Central memory CD8-positive, alpha-beta T cell (primary cell): ENCODE measurements around the gene PMEPA1.

ENCODE experiments used
- ATAC-seq: fragments of 150-1000 bp; cut with Tn5 transposase; replicated peaks from 2 replicates; pipeline ENCODE4 v1.10.0; 2022; ENCODE audit warnings: mild to moderate bottlenecking, moderate FRiP score, moderate number of reproducible peaks; ENCODE audit not compliant: poor library complexity, severe bottlenecking; ENCODE audit errors: extremely low read depth
- DNase-seq, 2 donors: peaks; one replicate each; pipeline ENCODE4 v3.0.0; 2021; ENCODE audit warnings: low spot score in 2 of 2
- H3K27ac Mint-ChIP-seq: one replicate; pipeline ENCODE4 v1.8.0; 2022; ENCODE audit warnings: low read depth, mild to moderate bottlenecking, moderate library complexity, mixed read lengths
- H3K27me3 Mint-ChIP-seq: one replicate; pipeline ENCODE4 v1.8.0; 2022; ENCODE audit warnings: mixed read lengths
- H3K36me3 Mint-ChIP-seq: one replicate; pipeline ENCODE4 v1.8.0; 2022; ENCODE audit warnings: mild to moderate bottlenecking, moderate library complexity, mixed read lengths; ENCODE audit not compliant: insufficient read depth
- H3K4me1 Mint-ChIP-seq: one replicate; pipeline ENCODE4 v1.8.0; 2022; ENCODE audit warnings: mixed read lengths
- H3K4me3 Mint-ChIP-seq: one replicate; pipeline ENCODE4 v1.8.0; 2022; ENCODE audit warnings: mild to moderate bottlenecking, moderate library complexity, mixed read lengths
- H3K9me3 Mint-ChIP-seq: one replicate; pipeline ENCODE4 v1.8.0; 2022; ENCODE audit warnings: mixed read lengths

Gene PMEPA1

GRCh38 chr20:57693670-57694329, 16.0 kb downstream of the PMEPA1 start:
- DNase-seq (no peak), ATAC-seq (no peak)
- no peaks in the 10 kb centered on the region for H3K36me3 Mint-ChIP-seq
- peaks cover 11% of the 10 kb centered on the region for H3K27me3 Mint-ChIP-seq
- H3K4me3 Mint-ChIP-seq: no peak overlapping the region
- no peaks in the 10 kb centered on the region for H3K9me3 Mint-ChIP-seq
- no peaks in the 10 kb centered on the region for H3K4me1 Mint-ChIP-seq
- H3K27ac Mint-ChIP-seq: no peak overlapping the region

GRCh38 chr20:57693002-57693582, 16.7 kb downstream of the PMEPA1 start:
- H3K4me3 Mint-ChIP-seq: no peak overlapping the region
- H3K27me3 Mint-ChIP-seq: peaks cover 11% of the 10 kb centered on the region
- H3K27ac Mint-ChIP-seq: no peak overlapping the region
- H3K36me3 Mint-ChIP-seq: no peaks in the 10 kb centered on the region
- H3K4me1 Mint-ChIP-seq: no peaks in the 10 kb centered on the region
- H3K9me3 Mint-ChIP-seq: no peaks in the 10 kb centered on the region
- ATAC-seq: no peak
- no peak for DNase-seq

GRCh38 chr20:57692393-57692792, 17.4 kb downstream of the PMEPA1 start:
- Mint-ChIP-seq H3K27ac (no peak overlapping the region), H3K9me3 (no peaks in the 10 kb centered on the region), H3K4me1 (no peaks in the 10 kb centered on the region), H3K4me3 (no peak overlapping the region), H3K36me3 (no peaks in the 10 kb centered on the region), H3K27me3 (peaks cover 9% of the 10 kb centered on the region)
- ATAC-seq (no peak), DNase-seq (no peak)

GRCh38 chr20:57691699-57692098, 18.1 kb downstream of the PMEPA1 start:
- Mint-ChIP-seq H3K27ac (no peak overlapping the region), H3K4me3 (no peak overlapping the region), H3K9me3 (no peaks in the 10 kb centered on the region), H3K4me1 (no peaks in the 10 kb centered on the region), H3K36me3 (no peaks in the 10 kb centered on the region), H3K27me3 (peaks cover 2% of the 10 kb centered on the region)
- DNase-seq (no peak), ATAC-seq (no peak)

- Mint-ChIP-seq H3K27me3 (no peaks in the 10 kb centered on the region), H3K9me3 (no peaks in the 10 kb centered on the region), H3K27ac (no peak overlapping the region), H3K4me1 (no peaks in the 10 kb centered on the region), H3K4me3 (no peak overlapping the region), H3K36me3 (no peaks in the 10 kb centered on the region)
- DNase-seq: no peak
- no peak for ATAC-seq
These were observed 19.3 kb downstream of the PMEPA1 start for GRCh38 chr20:57690525-57690924.

- no peaks in the 10 kb centered on the region for H3K36me3 Mint-ChIP-seq
- H3K4me3 Mint-ChIP-seq: no peak overlapping the region
- H3K27me3 Mint-ChIP-seq: no peaks in the 10 kb centered on the region
- ATAC-seq: no peak
- H3K27ac Mint-ChIP-seq: no peak overlapping the region
- H3K4me1 Mint-ChIP-seq: no peaks in the 10 kb centered on the region
- H3K9me3 Mint-ChIP-seq: no peaks in the 10 kb centered on the region
- DNase-seq: no peak
These were observed 19.9 kb downstream of the PMEPA1 start for GRCh38 chr20:57689745-57690481.

- Mint-ChIP-seq H3K4me3 (no peak overlapping the region), H3K4me1 (no peaks in the 10 kb centered on the region), H3K27me3 (no peaks in the 10 kb centered on the region), H3K9me3 (no peaks in the 10 kb centered on the region), H3K36me3 (no peaks in the 10 kb centered on the region), H3K27ac (no peak overlapping the region)
- no peak for ATAC-seq
- DNase-seq: no peak
These were observed 21.0 kb downstream of the PMEPA1 start for GRCh38 chr20:57688864-57689263.

- Mint-ChIP-seq H3K4me1 (no peaks in the 10 kb centered on the region), H3K4me3 (no peak overlapping the region), H3K27ac (peak overlapping the region; percentile 75), H3K27me3 (no peaks in the 10 kb centered on the region), H3K9me3 (no peaks in the 10 kb centered on the region), H3K36me3 (no peaks in the 10 kb centered on the region)
- DNase-seq (no peak), ATAC-seq (no peak)
These were observed 21.5 kb downstream of the PMEPA1 start for GRCh38 chr20:57688295-57688694.

GRCh38 chr20:57686931-57687652, 22.7 kb downstream of the PMEPA1 start:
- Mint-ChIP-seq H3K27ac (no peak overlapping the region), H3K4me1 (no peaks in the 10 kb centered on the region), H3K36me3 (no peaks in the 10 kb centered on the region), H3K9me3 (no peaks in the 10 kb centered on the region), H3K27me3 (peaks cover 1% of the 10 kb centered on the region), H3K4me3 (no peak overlapping the region)
- DNase-seq (no peak), ATAC-seq (no peak)

- H3K9me3 Mint-ChIP-seq: no peaks in the 10 kb centered on the region
- no peak overlapping the region for H3K27ac Mint-ChIP-seq
- no peak overlapping the region for H3K4me3 Mint-ChIP-seq
- ATAC-seq (no peak), DNase-seq (no peak)
- peaks cover 9% of the 10 kb centered on the region for H3K27me3 Mint-ChIP-seq
- peaks cover 15% of the 10 kb centered on the region for H3K4me1 Mint-ChIP-seq
- H3K36me3 Mint-ChIP-seq: peaks cover 3% of the 10 kb centered on the region
These were observed 24.6 kb downstream of the PMEPA1 start for GRCh38 chr20:57685146-57685758.

- Mint-ChIP-seq H3K9me3 (no peaks in the 10 kb centered on the region), H3K27me3 (peaks cover 9% of the 10 kb centered on the region), H3K36me3 (peaks cover 3% of the 10 kb centered on the region), H3K4me1 (peaks cover 17% of the 10 kb centered on the region), H3K4me3 (no peak overlapping the region), H3K27ac (no peak overlapping the region)
- DNase-seq (no peak), ATAC-seq (no peak)
These were observed 25.0 kb downstream of the PMEPA1 start for GRCh38 chr20:57684808-57685140.

- H3K27me3 Mint-ChIP-seq: peaks cover 15% of the 10 kb centered on the region
- H3K4me1 Mint-ChIP-seq: peaks cover 17% of the 10 kb centered on the region
- no peak overlapping the region for H3K27ac Mint-ChIP-seq
- no peak for DNase-seq
- ATAC-seq: no peak
- peaks cover 3% of the 10 kb centered on the region for H3K36me3 Mint-ChIP-seq
- H3K4me3 Mint-ChIP-seq: no peak overlapping the region
- no peaks in the 10 kb centered on the region for H3K9me3 Mint-ChIP-seq
These were observed 25.7 kb downstream of the PMEPA1 start for GRCh38 chr20:57683881-57684807.
